ENCODE results near the gene PLA2G2A.
"Not testable (repeated sequence)": the region's sequence is repeated elsewhere in the genome, so short reads cannot be mapped to it uniquely, and the experiment has no call there.

The PLA2G2A gene, protein sequence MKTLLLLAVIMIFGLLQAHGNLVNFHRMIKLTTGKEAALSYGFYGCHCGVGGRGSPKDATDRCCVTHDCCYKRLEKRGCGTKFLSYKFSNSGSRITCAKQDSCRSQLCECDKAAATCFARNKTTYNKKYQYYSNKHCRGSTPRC

DNA sequence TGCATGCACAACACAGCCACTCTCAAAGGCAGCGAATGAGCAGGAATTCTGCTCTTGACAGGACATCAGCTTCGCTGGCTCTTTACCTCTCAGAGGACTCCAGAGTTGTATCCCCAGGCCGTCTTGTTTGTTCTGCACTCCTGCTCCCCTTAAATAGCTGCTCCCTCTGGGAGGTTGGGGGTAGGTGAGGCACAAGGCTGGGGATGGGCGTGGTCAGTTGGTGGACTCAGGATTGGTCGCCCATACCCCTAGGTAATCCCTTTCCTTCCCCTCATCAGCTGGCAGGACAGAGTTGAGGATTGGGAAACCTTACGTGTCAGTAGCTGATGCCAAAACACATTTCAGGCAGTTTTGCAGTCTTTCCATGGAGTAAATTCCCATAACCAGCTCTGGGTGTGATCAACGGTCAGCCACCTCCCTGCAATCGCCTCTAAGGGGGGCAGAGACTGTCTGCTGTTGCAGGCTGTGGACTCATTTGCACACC, at the start of gene PLA2G2A:
Gene PLA2G2A, minus strand, starts transcription at position 125 of the 484 bp plus-strand sequence. CDS start 845 bp downstream, outside the sequence.
- DNase-seq: no peak

DNA sequence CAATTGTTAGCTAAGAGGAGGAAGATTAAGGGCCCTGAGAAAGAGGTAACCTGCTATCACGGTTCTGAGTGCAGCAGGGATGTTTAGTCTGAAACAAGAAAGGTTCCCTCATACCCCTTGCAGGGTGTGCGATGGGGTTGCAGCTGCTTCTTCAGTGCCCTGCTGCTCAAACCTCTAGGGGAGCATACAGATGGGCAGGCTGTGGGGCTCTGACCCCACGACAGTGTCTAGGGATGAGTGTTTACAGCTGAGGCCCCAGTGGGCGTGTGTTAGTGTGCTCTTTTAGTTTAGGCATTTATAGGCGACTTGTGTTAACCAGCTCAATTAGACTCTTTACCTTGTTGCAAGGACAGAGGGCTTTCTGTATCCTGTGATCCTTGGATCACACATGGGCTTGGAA, 49.3 kb upstream of the PLA2G2A start:
- no peak for DNase-seq

DNA sequence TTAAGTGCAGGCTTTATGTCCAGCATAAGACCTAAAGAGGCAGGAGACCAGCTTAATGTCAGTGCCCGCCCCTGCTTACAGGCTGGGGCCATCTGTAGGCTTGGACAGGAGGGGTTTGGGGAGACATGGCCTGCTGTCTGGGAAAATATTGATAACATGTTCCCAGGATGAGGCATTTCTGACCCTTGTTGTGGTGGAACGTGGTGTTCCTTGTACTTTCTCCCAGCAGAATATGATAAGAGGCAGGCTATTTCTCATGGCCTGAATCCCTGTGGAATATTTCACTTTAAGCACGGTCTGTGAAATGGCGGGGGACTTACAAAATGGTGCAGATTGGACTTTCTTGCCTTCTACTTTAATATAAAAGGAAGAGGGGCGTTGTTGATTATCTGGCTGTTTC, 48.7 kb upstream of the PLA2G2A start:
- DNase-seq: no peak

DNA sequence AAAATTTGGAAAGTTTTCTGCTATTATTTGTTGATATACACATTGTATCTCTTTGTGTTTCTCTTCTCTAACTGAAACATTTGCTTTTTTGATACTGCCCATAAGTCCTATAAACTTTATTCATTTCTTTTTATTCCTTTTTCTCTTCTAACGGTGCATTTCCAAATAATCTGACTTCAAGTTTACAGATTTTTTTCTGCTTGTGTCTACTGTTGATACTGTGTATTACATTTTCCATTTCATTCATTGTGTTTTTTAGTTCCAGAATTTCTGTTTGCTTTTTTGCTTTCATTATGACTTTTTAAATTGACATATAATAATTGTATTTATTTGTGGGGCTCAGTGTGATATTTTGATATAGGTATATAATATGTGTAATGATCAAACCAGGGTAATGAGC, 38.3 kb upstream of the PLA2G2A start:
- no peak for DNase-seq

DNA sequence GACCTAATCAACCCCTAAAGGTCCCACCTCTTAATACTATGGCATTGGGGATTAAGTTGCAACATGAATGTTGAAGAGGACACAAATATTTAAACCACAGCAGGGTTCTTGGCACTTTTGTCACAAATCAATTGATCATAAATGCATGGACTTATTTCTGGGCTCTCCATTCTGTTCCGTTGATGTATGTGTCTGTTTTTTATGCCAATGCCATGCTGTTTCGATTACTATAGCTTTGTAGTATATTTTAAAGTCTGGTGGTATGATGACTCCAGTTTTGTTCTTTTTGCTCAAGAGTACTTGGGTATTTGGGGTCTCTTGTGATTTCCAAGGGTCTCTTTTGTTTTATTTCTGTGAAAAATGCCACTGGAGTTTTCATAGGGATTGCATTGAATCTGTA, 34.7 kb upstream of the PLA2G2A start:
- no peak for DNase-seq

DNA sequence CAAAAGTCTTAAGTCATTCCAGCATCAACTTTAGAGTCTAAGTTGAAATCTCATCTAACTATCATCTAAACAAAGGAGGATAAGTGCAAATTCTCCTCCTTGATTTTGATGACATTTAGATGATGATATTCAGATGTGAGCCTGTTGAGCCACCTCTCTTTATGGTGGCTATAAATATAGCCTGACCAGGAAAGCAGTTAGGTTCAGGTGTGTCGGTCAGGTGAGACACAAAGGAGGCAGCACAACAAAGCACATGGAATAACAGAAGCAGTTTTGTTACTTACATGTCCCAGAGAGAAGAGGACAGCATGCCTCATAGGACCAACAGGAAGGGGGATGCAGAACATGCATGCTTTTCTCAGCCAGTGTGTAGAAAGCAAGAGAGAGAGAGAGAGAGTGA, 30.6 kb upstream of the PLA2G2A start:
- no peak for DNase-seq

DNA sequence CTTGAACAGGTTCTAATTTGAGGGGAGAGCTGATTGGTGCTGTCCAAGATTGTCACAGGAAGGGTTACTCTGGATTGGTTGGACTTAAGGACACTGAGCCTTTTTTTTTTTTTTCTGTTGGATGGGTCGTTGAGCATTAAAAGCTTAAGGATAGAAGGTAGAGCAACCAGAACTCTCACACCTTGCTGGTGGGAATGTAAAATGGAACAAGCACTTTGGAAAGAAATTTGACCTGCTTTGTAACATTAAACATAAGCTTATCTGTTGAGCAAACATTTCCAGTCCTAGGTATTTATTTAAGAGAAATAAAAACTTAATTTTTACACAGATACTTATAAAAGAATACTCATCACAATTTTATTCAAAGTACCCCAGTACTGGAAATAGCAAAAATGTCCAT, 29.8 kb upstream of the PLA2G2A start:
- no peak for DNase-seq

DNA sequence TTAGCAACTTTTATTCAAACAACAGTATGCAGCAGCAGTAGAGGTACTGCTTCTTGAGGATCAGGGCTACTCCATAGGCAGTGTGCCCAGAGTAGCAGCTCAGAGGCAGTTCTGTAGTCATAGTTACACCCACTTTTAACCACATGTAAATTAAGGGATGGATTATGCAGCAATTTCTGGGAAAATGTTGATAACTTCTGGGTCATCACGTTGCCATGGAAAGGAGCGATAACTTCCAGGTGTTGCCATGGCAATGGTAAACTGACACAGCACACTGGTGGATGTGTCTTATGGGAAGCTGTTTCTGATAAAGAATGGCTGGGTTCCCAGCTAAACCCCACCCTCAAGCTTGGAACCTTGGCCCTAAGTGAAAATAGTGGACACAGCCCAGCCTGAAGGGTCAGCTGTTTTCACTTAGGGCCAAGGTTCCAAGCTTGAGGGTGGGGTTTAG, 29.0 kb upstream of the PLA2G2A start:
- DNase-seq: no peak

DNA sequence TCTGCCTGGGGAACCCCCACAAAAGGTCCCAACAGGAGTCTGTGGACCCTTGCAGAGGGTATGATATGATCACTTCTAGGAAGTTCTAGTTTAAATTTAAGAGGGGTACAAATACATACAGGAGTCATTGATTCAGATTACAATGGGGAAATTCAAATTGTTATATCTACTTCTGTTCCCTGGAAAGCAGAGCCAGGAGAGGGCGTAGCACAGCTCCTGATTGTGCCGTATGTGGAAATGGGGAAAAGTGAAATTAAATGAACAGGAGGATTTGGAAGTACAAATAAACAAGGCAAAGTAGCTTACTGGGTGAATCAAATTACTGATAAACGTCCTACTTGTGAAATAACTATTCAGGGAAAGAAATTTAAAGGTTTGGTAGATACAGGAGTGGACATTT, 19.4 kb upstream of the PLA2G2A start:
- DNase-seq: not testable (repeated sequence)

DNA sequence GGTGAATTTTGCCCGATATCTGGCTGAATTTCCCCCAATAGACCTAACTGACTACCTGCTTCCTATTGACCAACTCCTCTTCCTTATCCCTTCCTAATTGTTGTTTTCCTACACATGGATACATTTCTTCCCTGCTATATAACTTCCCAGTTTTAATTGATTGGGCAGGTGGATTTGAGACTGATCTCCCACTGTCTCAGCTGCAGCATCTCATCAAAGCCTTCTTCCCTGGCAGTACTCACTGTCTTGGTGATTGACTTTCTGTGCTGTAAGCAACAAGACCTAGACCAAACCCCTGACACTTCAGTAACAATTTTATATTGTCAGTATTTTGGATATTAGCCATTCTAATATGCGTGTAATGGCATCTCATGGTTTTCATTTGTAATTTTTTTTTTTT, 11.3 kb upstream of the PLA2G2A start:
- no peak for DNase-seq

DNA sequence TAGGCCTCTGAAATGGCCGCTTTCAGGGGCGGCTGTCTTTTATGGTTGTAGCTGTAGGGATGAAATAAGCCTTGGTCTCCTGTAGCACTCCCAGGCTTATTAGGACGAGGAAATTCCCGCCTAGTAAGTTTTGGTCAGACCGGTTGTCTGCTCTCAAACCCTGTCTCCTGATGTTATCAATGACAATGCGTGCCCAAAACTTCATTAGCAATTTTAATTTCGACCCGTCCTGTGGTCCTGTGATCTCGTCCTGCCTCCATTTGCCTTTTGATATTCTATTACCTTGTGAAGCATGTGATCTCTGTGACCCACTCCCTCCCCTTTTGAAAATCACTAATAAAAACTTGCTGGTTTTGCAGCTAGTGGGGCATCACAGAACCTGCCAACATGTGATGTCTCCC, 10.8 kb upstream of the PLA2G2A start:
- not testable (repeated sequence) for DNase-seq

DNA sequence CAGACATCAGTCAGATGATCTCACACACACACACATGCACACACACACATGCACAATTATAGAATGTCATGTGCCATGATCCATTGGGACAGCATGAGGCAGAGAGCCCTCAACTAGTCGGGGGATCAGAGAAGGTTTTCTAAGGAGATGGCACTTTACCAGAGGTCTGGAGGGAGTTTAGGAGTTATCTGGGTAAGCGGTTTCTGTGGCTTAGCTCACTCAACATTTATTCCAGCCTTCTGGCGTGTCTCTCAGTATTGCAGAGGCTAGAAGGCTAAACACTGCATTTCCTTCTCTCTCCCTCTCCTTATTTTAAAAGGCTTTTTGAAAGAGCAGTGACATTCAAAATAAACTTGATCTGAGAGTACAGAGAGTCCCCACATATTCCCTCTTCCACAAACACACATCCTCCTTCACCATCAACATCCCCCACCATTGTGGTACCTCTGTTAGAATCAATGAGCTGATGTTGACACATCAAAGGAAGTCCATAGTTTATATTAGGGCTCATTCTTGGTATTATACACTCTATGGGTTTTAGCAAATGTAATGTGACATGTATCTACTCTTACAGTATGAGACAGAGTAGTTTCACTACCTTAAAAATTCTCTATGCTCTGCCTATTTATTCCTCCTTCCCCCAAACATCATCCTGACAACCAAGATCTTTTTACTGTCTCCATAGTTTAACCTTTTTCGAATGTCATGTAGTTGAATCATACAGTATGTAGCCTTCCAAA, 9.0 kb upstream of the PLA2G2A start:
- DNase-seq: no peak

DNA sequence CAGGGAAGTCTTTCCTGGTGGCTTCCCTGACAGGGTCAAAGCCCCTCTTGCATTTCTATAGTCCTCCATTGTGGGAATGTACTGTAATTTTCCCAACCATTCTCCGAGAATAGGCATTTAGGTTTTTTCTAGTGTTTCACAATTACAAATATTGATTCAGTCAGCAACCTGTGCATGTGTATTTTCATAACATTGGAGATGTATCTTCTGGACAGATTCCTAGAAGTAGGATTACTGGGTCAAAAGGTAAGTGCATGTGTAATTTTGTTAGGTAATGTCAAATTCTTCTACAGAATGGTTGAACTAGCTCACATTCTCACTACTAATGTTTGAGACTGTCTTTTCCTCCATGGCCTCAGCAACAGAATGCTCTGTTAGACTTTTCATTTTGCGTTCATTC, 8.3 kb upstream of the PLA2G2A start:
- no peak for DNase-seq

DNA sequence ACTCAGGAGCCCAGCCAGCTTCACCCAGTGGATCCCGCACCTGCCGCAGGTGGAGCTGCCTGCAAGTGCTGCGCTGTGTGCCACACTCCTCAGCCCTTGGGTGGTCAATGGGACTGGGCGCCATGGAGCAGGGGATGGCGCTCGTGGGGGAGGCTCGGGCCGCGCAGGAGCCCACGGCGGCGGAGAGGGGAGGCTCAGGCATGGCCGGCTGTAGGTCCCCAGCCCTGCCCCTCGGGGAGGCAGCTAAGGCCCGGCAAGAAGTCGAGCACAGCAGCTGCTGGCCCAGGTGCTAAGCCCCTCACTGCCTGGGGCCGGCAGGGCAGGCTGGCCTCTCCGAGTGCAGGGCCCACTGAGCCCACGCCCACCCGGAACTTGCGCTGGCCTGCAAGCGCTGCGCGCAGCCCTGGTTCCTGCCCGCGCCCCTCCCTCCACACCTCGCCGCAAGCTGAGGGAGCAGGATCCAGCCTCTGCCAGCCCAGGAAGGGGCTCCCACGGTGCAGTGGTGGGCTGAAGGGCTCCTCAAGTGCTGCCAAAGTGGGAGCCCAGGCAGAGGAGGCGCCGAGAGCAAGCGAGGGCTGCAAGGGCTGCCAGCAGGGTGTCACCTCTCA, 5.1 kb upstream of the PLA2G2A start:
- DNase-seq: not testable (repeated sequence)

DNA sequence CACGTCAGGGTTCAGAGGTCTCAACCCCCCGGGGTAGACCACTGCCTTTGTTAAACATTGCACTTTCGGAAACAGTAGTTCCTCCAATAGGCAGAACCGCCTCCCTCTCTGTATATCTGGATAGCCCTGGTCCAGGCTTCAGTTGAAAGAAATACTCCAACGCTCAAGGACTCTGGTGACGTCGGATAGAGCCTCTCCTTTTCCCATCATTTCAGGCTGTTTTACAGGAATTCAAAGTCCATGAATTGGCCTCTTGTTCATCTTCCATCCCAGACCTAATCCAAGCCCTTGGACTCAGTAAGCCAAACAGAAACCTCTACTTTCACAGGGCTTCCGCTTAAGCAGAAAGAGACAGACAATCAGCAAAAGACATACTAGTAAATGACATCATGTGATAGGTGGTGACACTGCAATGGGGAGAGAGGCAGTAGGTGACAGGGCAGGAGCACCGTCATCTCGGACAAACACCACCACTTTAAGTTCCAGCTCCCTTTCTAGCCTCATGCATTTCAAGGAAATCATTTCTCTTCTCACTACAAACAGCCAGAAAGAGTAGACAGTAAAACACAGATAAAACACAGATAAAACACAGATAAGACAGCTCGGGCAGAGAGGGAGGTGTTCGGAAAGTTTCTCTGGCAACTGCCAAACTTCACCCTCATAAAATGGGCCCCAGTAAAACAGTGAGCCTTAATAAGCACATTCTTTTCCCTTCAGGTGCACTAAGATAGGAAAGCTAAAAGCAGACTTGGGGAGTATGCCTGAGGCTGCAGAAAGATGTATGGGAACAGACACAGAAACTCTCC, 2.3 kb upstream of the PLA2G2A start:
- no peak for DNase-seq

DNA sequence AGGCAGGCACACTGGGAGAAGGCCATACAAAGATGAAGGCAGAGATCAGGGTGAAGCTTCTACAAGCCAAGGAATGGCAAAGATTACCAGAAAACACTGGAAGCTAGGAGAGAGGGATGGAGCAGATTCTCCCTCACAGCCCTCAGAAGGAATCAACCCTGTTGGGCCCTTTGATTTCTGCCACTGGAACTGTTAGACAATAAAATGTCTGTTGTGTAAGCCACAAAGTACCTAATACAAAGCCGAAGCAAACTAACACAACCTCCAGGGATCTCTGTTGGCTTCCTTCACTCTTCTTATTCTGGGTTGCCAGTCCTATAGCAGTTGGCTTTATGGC, 1.7 kb upstream of the PLA2G2A start:
- DNase-seq: no peak

DNA sequence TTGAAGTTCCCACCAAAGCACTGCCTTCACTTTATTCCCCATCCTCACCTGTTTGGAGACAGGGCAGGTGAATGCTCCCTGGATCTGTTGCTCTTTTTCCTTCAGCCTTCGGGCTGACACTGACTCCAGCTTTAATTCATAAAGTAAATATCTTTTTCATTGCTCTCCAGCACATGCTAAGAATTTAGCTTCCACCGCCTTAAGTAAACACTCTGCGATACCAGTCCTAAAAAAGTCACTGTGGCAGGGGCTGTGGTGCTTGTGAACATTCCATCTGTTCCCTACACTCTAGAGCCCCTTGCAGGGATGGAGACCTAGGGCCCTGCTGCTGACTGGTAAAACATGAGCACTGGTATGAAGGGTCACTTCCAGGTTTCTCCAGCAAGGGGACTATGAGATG, 896 bp upstream of the PLA2G2A start:
- DNase-seq: no peak

DNA sequence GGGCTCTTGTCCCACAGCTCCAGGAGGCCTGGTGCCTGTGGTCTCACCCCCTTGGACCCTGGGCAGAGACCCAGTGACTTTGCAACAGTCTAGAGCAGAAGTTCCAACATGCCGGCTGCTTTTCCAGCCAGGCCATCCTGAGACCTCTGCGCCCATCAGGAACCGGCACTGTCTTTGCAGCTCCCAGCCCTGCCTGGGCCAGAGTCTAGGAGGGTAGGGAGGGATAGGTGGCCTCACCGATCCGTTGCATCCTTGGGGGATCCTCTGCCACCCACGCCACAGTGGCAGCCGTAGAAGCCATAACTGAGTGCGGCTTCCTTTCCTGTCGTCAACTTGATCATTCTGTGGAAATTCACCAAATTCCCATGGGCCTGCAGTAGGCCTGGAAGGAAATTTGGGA, 1.3 kb downstream of the PLA2G2A start:
- no peak for DNase-seq

DNA sequence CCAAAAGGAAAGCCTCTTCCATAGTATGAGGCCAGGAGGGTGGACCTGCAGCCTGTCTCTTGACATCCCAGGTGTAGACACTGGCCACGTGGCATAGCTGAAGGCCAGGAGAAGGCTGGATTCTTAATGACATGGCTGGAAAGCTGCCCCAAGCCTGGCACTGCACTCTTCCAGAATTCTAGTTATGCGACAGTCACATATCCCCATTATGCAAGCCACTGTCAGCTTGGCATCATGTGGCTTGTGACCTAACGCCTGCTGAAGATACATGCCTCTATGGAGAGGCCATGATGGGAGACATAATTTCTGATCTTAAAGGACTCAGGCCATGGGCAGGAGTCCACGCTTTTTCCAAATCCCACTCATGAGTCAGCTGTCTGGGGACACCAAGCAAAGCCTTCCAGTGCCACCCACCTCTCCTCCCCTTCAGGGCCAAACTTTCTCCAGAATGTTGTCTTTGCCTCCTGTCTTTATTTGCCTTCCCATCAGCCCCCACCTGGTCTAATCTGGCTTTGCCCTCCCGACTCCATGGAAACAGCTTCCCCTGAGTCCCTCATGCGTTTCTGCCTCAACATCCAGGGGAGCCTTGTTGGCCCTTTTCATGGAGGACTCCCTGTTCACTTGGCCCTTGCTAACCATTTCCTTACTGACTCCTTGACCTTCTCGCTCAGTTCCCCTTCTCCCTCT, 3.0 kb downstream of the PLA2G2A start:
- no peak for DNase-seq

DNA sequence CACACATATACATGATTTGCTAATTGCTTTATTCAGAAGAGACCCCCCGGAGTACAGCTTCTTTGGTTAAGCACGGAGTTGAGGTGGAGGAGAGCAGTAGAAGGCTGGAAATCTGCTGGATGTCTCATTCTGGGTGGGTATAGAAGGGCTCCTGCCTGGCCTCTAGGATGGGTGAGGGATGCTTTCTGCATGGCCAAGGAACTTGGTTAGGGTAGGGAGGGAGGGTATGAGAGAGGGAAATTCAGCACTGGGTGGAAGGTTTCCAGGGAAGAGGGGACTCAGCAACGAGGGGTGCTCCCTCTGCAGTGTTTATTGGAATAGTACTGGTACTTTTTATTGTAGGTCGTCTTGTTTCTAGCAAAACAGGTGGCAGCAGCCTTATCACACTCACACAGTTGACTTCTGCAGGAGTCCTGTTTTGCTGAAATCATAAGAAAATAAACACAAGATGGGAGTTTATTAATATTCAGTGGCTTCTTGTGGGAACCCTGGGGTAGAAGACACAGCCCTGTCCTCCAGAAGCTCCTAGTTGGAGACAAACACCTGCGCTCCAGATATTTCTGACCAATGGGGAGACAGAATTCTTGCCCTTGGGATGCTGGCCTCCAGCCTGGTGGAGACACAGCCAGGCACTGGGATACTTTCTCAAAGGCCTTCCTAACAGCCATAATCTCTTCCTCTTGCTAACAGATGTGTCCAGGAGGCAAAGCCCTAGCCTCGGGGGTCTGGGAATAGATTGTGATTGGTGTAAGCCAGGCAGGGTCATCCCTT, 3.8 kb downstream of the PLA2G2A start:
- DNase-seq: no peak

DNA sequence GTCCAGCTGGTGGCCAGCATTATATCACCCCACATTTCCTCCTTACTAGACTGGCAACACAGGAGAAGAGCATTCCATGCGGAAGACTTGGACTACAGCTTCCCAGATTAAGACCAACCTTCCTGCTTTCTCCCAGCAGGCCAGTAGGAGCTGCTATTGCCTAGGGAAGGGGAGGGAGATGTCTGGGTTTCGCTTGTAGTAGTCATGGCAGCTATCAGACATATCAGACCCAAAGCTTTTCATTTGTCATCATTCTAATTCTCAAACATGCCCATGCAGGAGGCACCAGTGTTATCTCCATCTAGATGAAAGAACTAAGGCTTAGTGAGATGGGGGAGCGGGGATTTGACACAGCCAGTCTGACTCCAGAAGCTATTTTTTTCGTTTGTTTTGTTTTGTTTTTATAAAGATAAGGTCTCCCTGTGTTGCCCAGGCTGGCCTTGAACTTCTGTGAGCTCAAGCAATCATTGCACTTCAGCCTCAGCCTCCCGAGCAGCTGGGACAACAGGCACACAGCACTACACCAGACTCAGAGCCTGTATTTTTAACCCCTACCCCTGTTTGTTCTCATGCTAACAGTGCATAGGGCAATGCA, 4.5 kb downstream of the PLA2G2A start:
- peak; percentile 27 for DNase-seq

DNA sequence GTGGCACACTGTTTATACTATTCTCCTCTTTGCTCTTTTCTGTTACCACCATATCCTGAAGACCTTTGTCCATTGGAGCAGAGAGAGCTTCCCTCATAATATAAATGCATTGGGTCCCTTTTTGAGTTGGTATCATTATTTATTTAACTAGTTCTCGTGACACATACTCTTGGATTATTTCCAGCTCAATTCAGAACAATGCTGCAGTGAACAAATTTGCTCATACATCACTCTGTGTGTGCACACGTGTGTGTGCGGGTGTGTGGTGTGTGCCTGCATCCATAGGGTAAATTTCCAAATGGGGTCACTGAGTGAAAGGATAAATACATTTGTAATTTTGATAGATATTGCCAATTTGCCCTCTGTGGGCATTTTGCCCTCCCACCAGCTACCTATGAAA, 5.8 kb downstream of the PLA2G2A start:
- no peak for DNase-seq
